Smooth muscle cell (in vitro differentiated cells): ENCODE results near the gene TNS3. TPM values are rescaled to one million over a fixed set of nuclear protein-coding genes. Genes with fewer than 3 reads are reported as not detected.

ENCODE experiments used
- DNase-seq: peaks from one replicate; lab custom pipeline; 2025; ENCODE audit not compliant: unreplicated experiment; lab: John Stamatoyannopoulos, UW
- H2AFZ ChIP-seq: fragments of 200-600 bp; sonication (generic); 2 replicates; pipeline ENCODE4 v1.6.0; 2016; ENCODE audit warnings: antibody characterized with exemption, low read depth, mild to moderate bottlenecking
- H3F3A ChIP-seq: fragments of 200-600 bp; sonication (generic); 2 replicates; pipeline ENCODE4 v1.6.0; 2017; ENCODE audit warnings: antibody characterized with exemption, low read depth
- H3K27ac ChIP-seq: fragments of 200-600 bp; sonication (generic); 2 replicates; pipeline ENCODE4 v1.5.1; 2016; ENCODE audit warnings: low read depth, mild to moderate bottlenecking
- H3K27me3 ChIP-seq: fragments of 200-600 bp; sonication (generic); 2 replicates; pipeline ENCODE4 v1.6.1; 2016; ENCODE audit warnings: low read depth, mild to moderate bottlenecking
- H3K36me3 ChIP-seq: fragments of 200-600 bp; sonication (generic); 2 replicates; pipeline ENCODE4 v1.5.1; 2016; ENCODE audit warnings: low read depth
- H3K4me1 ChIP-seq: fragments of 200-600 bp; sonication (generic); 2 replicates; pipeline ENCODE4 v1.5.1; 2016; ENCODE audit warnings: low read depth
- H3K4me2 ChIP-seq: fragments of 200-600 bp; sonication (generic); 2 replicates; pipeline ENCODE4 v1.6.0; 2016; ENCODE audit warnings: mild to moderate bottlenecking
- H3K4me3 ChIP-seq: fragments of 200-600 bp; sonication (generic); 2 replicates; pipeline ENCODE4 v1.5.1; 2016; ENCODE audit warnings: mild to moderate bottlenecking
- H3K79me2 ChIP-seq: fragments of 200-600 bp; sonication (generic); 2 replicates; pipeline ENCODE4 v1.6.0; 2016; ENCODE audit warnings: low read depth, mild to moderate bottlenecking
- H3K9ac ChIP-seq: fragments of 200-600 bp; sonication (generic); 2 replicates; pipeline ENCODE4 v1.6.0; 2016; ENCODE audit warnings: low read depth
- H3K9me3 ChIP-seq: fragments of 200-600 bp; sonication (generic); replicated peaks from 2 replicates; pipeline ENCODE4 v1.5.1; 2016; ENCODE audit warnings: low read depth
- H4K20me1 ChIP-seq: fragments of 200-600 bp; sonication (generic); 2 replicates; pipeline ENCODE4 v1.6.0; 2016; ENCODE audit warnings: low read depth
- CTCF ChIP-seq: fragments of 200-600 bp; sonication (generic); IDR thresholded peaks from 2 replicates; pipeline ENCODE4 v1.5.1; 2017; ENCODE audit warnings: borderline replicate concordance, mild to moderate bottlenecking, antibody characterized with exemption; ENCODE audit not compliant: insufficient read depth, poor library complexity, severe bottlenecking
- WGBS: methylation state at CpG from one replicate; pipeline ENCODE4 v1.1.7; 2016; ENCODE audit warnings: low lambda C conversion rate; 5-methylcytosine and 5-hydroxymethylcytosine counted together
- polyA plus RNA-seq: library from polyadenylated mRNA; unstranded; fragments of >200 nt; fragmentation: Nextera tagmentation; extraction: Ambion mirVana; gene quantifications from 2 replicates; pipeline ENCODE4 v1.2.1, GENCODE V29; 2016
- total RNA-seq: library from RNA; depleted of rRNA; stranded (reverse); fragments of >200 nt; gene quantifications from 2 replicates; pipeline ENCODE4 v1.2.3, GENCODE V29; 2014

The TNS3 gene
- total and polyA plus RNA-seq, 2 experiments from 2014 or later = 32.6 to 50.5 TPM

- H3K27me3 ChIP-seq = no peaks in the 10 kb centered on the region
- no peak overlapping the region for H3K9ac ChIP-seq
- no peak overlapping the region for H3K4me2 ChIP-seq
- no peaks in the 10 kb centered on the region for H3K79me2 ChIP-seq
- peaks cover 30% of the 10 kb centered on the region for H3K4me1 ChIP-seq
- no peak overlapping the region for H2AFZ ChIP-seq
- H3K27ac ChIP-seq = no peak overlapping the region
- DNase-seq = no peak
- no peaks in the 10 kb centered on the region for H3K36me3 ChIP-seq
- no peak for TF ChIP-seq CTCF
- WGBS = 97% methylated on average over 6 of the region's 6 CpGs
- H3K4me3 ChIP-seq = no peak overlapping the region
- no peaks in the 10 kb centered on the region for H3K9me3 ChIP-seq
- peaks cover 37% of the 10 kb centered on the region for H3F3A ChIP-seq
- peaks cover 44% of the 10 kb centered on the region for H4K20me1 ChIP-seq
Observed at GRCh38 chr7:47331179-47331565, 250.7 kb downstream of the TNS3 start.

- Histone ChIP-seq H3K27ac (no peak overlapping the region), H3K9me3 (no peaks in the 10 kb centered on the region), H3K79me2 (no peaks in the 10 kb centered on the region), H3F3A (peaks cover 36% of the 10 kb centered on the region), H2AFZ (no peak overlapping the region), H4K20me1 (peaks cover 45% of the 10 kb centered on the region), H3K9ac (no peak overlapping the region), H3K4me1 (peaks cover 35% of the 10 kb centered on the region), H3K4me3 (no peak overlapping the region), H3K4me2 (no peak overlapping the region), H3K36me3 (no peaks in the 10 kb centered on the region), H3K27me3 (no peaks in the 10 kb centered on the region)
- TF ChIP-seq CTCF = no peak
- WGBS = 94% methylated on average over 16 of the region's 16 CpGs
- DNase-seq = no peak
Observed at GRCh38 chr7:47330561-47331178, 251.2 kb downstream of the TNS3 start.

- Histone ChIP-seq H2AFZ (no peak overlapping the region), H4K20me1 (peaks cover 45% of the 10 kb centered on the region)
- no peak for TF ChIP-seq CTCF
Observed at GRCh38 chr7:47330026-47330425, 251.9 kb downstream of the TNS3 start.

GRCh38 chr7:47329320-47329926 is 252.5 kb downstream of the TNS3 start:
- H3K79me2 ChIP-seq = peaks cover 12% of the 10 kb centered on the region
- WGBS = 72% methylated on average over 19 of the region's 19 CpGs
- peaks cover 35% of the 10 kb centered on the region for H3K4me1 ChIP-seq
- no peak overlapping the region for H3K9ac ChIP-seq
- no peaks in the 10 kb centered on the region for H3K36me3 ChIP-seq
- no peaks in the 10 kb centered on the region for H3K27me3 ChIP-seq
- peaks cover 34% of the 10 kb centered on the region for H3F3A ChIP-seq
- peaks cover 51% of the 10 kb centered on the region for H4K20me1 ChIP-seq
- no peaks in the 10 kb centered on the region for H3K9me3 ChIP-seq
- peak overlapping the region; percentile 96 for H3K27ac ChIP-seq
- H3K4me3 ChIP-seq = no peak overlapping the region
- TF ChIP-seq CTCF = no peak
- no peak overlapping the region for H3K4me2 ChIP-seq
- H2AFZ ChIP-seq = no peak overlapping the region
- DNase-seq = no peak

More at GRCh38 chr7:47330026-47330425, 251.9 kb downstream of the TNS3 start:
- Histone ChIP-seq H3K27me3 (no peaks in the 10 kb centered on the region), H3F3A (peaks cover 34% of the 10 kb centered on the region), H3K4me2 (no peak overlapping the region), H3K9me3 (no peaks in the 10 kb centered on the region), H3K9ac (no peak overlapping the region), H3K4me3 (no peak overlapping the region), H3K4me1 (peaks cover 35% of the 10 kb centered on the region), H3K36me3 (no peaks in the 10 kb centered on the region), H3K79me2 (peaks cover 5% of the 10 kb centered on the region), H3K27ac (peak overlapping the region; percentile 96)
- no peak for DNase-seq
- 84% methylated on average over 6 of the region's 6 CpGs for WGBS
